Measurements from ENCODE around the gene SLC15A3. TPM values are rescaled to one million over a fixed set of nuclear protein-coding genes. Genes with fewer than 3 reads are reported as not detected.

Gene SLC15A3
- total RNA-seq, 2 experiments from 2014 or later = 12.6 to 41.4 TPM

DNA sequence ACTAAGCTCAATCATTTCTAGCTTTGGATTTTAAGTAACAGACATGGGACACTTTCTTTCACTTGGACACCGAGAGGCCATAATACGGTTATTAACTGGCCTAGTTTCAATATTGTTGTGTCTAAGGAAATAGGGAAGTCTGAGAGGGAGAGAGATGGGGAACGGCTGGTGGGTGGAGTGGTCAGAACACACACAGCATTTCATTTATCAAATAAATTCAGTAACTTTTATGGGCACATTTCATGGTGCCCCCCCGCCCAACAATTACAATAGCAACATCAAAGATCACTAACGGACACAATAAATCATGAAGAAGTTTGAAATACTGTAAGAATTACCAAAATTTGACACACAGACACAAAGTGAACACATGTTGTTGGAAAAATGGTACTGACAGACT lies 56.3 kb downstream of the SLC15A3 start:
- H3K4me3 ChIP-seq (ENCODE audit: low read depth, low read length, poor library complexity, severe bottlenecking) = no peak overlapping the region
- no peak overlapping the region for H3K4me2 ChIP-seq (ENCODE audit: low read length)
- no peaks in the 10 kb centered on the region for H3K79me2 ChIP-seq (ENCODE audit: insufficient read depth, low read depth, low read length)
- peaks cover 98% of the 10 kb centered on the region for H3K36me3 ChIP-seq (ENCODE audit: insufficient read depth, low read length)
- no peaks in the 10 kb centered on the region for H3K9me3 ChIP-seq (ENCODE audit: low read length)
- no TSS peak for BruUV-seq (replicated peaks)
- ChIA-PET CTCF (ENCODE audit: unreplicated experiment) (interaction anchor here (0.6 kb wide), 1 partner anchor 63 kb away, joined by 3 read pairs; no protein-coding TSS in a partner anchor), POLR2A (interaction anchor here (1.2 to 1.4 kb wide), 4 partner anchors 8 to 64 kb away, joined by 3 to 4 read pairs (median 3); partner anchors contain the start of gene TMEM109)
- no peaks in the 10 kb centered on the region for H4K20me1 ChIP-seq (ENCODE audit: insufficient read depth, low read length)
- intact Hi-C loops (cut with micrococcal nuclease; ENCODE audit: unreplicated experiment) = loop anchor here (10.0 kb wide), 1 partner anchor 59 kb away; the partner anchor contains the start of gene SLC15A3
- no peaks in the 10 kb centered on the region for H3K9me2 ChIP-seq (ENCODE audit: insufficient read depth, low read length)
- no peaks in the 10 kb centered on the region for H3K4me1 ChIP-seq (ENCODE audit: insufficient read depth, low read length, poor library complexity, severe bottlenecking)
- no peak overlapping the region for H3K27ac ChIP-seq (ENCODE audit: low read depth, low read length, poor library complexity, severe bottlenecking)
- DNase-seq (ENCODE audit: low spot score) = no peak
- H2AFZ ChIP-seq (ENCODE audit: low read length) = no peak overlapping the region
- TF ChIP-seq EZH2phosphoT487 (IDR thresholded peaks at IDR 0.05; ENCODE audit: borderline replicate concordance, low read depth, low read length) = no peak
- TF ChIP-seq, protein P1, sequence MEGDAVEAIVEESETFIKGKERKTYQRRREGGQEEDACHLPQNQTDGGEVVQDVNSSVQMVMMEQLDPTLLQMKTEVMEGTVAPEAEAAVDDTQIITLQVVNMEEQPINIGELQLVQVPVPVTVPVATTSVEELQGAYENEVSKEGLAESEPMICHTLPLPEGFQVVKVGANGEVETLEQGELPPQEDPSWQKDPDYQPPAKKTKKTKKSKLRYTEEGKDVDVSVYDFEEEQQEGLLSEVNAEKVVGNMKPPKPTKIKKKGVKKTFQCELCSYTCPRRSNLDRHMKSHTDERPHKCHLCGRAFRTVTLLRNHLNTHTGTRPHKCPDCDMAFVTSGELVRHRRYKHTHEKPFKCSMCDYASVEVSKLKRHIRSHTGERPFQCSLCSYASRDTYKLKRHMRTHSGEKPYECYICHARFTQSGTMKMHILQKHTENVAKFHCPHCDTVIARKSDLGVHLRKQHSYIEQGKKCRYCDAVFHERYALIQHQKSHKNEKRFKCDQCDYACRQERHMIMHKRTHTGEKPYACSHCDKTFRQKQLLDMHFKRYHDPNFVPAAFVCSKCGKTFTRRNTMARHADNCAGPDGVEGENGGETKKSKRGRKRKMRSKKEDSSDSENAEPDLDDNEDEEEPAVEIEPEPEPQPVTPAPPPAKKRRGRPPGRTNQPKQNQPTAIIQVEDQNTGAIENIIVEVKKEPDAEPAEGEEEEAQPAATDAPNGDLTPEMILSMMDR (conservative IDR thresholded peaks at IDR 0.05; ENCODE audit: low read length) = no peak

DNA sequence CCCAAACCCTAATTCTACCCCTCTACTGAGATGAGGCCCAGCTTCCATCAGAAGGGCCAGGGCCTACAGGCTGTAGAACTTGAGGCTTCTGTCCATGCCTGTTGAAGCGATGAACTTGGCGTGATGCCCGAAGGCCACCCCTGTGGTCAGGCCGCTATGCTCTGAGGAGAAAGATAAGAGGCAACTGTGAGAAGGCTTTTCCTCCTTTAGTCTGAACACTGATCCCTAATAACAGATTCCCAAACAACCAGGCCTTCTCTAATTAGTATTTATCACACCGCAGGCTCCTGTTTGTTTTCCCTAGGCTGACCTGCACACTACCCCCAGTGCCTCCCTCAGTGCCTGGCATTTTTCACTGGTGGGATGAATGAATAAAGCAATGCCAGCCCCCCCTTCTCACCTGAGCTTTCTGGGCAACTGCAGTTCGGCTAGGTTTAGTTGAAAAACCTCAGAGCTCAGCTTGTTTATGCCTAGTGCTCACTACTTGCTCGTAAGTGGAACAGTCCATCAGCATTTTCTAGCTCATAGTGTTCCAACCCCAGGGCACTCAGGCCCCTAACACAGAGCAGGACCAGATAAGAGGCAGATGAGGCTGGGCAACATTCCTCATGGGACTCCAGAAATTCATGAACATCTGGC lies 60.8 kb downstream of the SLC15A3 start:
- no peak overlapping the region for H3K27ac ChIP-seq (ENCODE audit: low read depth, low read length, poor library complexity, severe bottlenecking)
- intact Hi-C loops (cut with micrococcal nuclease; ENCODE audit: unreplicated experiment) = loop anchor here (10.0 kb wide), 1 partner anchor 64 kb away; the partner anchor contains the start of gene SLC15A3
- BruUV-seq (replicated peaks) = no TSS peak
- CTCF ChIA-PET (ENCODE audit: unreplicated experiment) = no interaction called here
- POLR2A ChIA-PET = interaction anchor here (0.7 kb wide), 1 partner anchor 11 kb away, joined by 3 read pairs; no protein-coding TSS in a partner anchor
- H3K79me2 ChIP-seq (ENCODE audit: insufficient read depth, low read depth, low read length) = no peaks in the 10 kb centered on the region
- H3K9me2 ChIP-seq (ENCODE audit: insufficient read depth, low read length) = no peaks in the 10 kb centered on the region
- H3K4me3 ChIP-seq (ENCODE audit: low read depth, low read length, poor library complexity, severe bottlenecking) = no peak overlapping the region
- no peak overlapping the region for H2AFZ ChIP-seq (ENCODE audit: low read length)
- no peaks in the 10 kb centered on the region for H3K4me1 ChIP-seq (ENCODE audit: insufficient read depth, low read length, poor library complexity, severe bottlenecking)
- no peak overlapping the region for H3K4me2 ChIP-seq (ENCODE audit: low read length)
- TF ChIP-seq, protein P1 (conservative IDR thresholded peaks at IDR 0.05; ENCODE audit: low read length) = no peak
- TF ChIP-seq EZH2phosphoT487 (IDR thresholded peaks at IDR 0.05; ENCODE audit: borderline replicate concordance, low read depth, low read length) = no peak
- peaks cover 81% of the 10 kb centered on the region for H3K36me3 ChIP-seq (ENCODE audit: insufficient read depth, low read length)
- no peaks in the 10 kb centered on the region for H4K20me1 ChIP-seq (ENCODE audit: insufficient read depth, low read length)
- no peak for DNase-seq (ENCODE audit: low spot score)
- H3K9me3 ChIP-seq (ENCODE audit: low read length) = no peaks in the 10 kb centered on the region

DNA sequence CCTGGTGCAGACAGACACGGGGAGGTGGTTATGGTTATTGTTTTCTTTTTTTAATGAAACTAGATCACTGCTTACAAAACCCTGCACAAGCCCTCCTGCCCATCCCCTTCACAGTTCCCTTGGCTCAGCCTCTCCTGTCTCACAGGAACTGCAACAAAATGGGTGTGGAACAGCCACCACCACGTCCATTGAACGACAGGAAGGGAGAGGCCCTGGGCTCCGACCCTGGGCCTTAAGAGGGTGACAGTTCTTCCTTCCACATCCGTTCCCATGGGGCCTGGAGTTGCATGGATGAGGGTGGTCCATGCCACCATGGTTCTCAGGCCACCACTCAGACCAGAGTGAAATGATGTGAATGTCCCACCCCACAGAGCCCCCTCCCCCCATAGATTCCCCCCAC lies 61.3 kb downstream of the SLC15A3 start:
- Histone ChIP-seq H3K79me2 (ENCODE audit: insufficient read depth, low read depth, low read length) (no peaks in the 10 kb centered on the region), H3K27ac (ENCODE audit: low read depth, low read length, poor library complexity, severe bottlenecking) (no peak overlapping the region), H3K9me3 (ENCODE audit: low read length) (no peaks in the 10 kb centered on the region), H3K4me3 (ENCODE audit: low read depth, low read length, poor library complexity, severe bottlenecking) (no peak overlapping the region), H3K36me3 (ENCODE audit: insufficient read depth, low read length) (peaks cover 75% of the 10 kb centered on the region), H4K20me1 (ENCODE audit: insufficient read depth, low read length) (no peaks in the 10 kb centered on the region), H3K4me1 (ENCODE audit: insufficient read depth, low read length, poor library complexity, severe bottlenecking) (no peaks in the 10 kb centered on the region), H3K4me2 (ENCODE audit: low read length) (no peak overlapping the region), H2AFZ (ENCODE audit: low read length) (no peak overlapping the region), H3K9me2 (ENCODE audit: insufficient read depth, low read length) (no peaks in the 10 kb centered on the region)
- CTCF ChIA-PET (ENCODE audit: unreplicated experiment) = no interaction called here
- POLR2A ChIA-PET = interaction anchor here (0.7 kb wide), 1 partner anchor 10 kb away, joined by 3 read pairs; no protein-coding TSS in a partner anchor
- BruUV-seq (replicated peaks) = no TSS peak
- intact Hi-C loops (cut with micrococcal nuclease; ENCODE audit: unreplicated experiment) = loop anchor here (10.0 kb wide), 1 partner anchor 64 kb away; the partner anchor contains the start of gene SLC15A3
- no peak for TF ChIP-seq EZH2phosphoT487 (IDR thresholded peaks at IDR 0.05; ENCODE audit: borderline replicate concordance, low read depth, low read length)
- TF ChIP-seq, protein P1 (conservative IDR thresholded peaks at IDR 0.05; ENCODE audit: low read length) = no peak
- DNase-seq (ENCODE audit: low spot score) = no peak

Data from OCI-LY7 (cell line).